HG03575 (cell line): ENCODE measurements around the gene CCL27.

Experiments
- ATAC-seq: cut with Tn5 transposase; IDR thresholded peaks from one replicate; pipeline ENCODE4 v1.9.1; 2021; ENCODE audit not compliant: unreplicated experiment, insufficient number of reproducible peaks, low FRiP score; ENCODE audit errors: extremely low read depth

The CCL27 gene

DNA sequence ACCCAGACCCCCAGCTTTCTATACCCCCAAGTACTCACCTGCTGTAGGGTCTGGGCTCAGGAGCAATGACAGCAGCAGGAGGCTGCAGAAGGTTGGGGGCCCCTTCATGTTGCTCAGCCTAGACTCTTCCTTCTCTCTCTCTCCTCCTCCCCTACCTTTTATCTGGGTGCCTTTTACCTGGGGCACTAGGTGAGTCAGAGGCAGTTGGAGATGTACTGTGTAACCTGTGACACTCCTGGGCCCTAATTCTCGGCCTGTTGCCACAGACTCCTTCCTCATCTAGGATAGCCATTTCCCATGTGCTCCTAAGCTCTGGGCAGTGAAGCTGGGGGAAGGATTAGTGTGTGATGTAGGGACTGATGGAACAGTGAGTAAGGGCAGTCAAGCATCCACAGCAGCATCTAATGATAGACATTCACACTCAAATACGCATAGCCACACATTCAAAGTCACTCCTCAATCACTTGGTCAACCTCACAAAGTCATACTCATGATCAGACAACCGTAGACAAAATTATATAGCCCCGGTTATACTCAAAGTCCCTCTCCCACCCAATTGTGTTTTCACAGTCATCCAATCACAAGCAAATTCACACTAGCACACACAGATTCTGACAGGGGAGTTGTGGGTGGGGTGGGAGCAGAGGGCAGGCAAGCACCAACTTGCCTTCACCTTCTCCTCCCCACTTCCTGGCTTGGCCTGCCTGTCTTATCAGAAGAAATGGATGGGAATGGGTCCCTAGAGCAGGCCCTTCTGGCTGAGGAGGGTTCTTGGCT, at the start of gene CCL27:
Gene CCL27, minus strand, starts transcription at position 132 of the 777 bp plus-strand sequence. Its CDS starts 24 bp downstream, at position 108.
- no peak for ATAC-seq

DNA sequence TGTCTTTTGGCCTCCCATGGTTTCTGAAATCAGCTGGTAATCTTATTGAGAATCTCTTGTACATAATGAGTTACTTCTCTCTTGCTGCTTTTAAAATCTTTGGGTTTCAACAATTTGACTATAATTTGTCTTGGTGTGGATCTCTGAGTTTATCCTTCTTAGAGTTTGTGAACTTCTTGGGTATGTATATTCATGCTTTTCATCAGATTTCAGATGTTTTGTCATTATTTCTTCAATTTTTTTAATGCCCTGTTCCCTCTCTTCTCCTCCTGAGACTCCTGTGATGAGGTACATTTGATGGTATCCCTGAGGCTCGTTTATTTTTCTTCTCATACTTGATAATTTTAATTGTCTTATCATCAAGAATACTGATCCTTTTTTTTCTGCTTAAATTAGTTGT, 49.7 kb upstream of the CCL27 start:
- ATAC-seq = no peak

DNA sequence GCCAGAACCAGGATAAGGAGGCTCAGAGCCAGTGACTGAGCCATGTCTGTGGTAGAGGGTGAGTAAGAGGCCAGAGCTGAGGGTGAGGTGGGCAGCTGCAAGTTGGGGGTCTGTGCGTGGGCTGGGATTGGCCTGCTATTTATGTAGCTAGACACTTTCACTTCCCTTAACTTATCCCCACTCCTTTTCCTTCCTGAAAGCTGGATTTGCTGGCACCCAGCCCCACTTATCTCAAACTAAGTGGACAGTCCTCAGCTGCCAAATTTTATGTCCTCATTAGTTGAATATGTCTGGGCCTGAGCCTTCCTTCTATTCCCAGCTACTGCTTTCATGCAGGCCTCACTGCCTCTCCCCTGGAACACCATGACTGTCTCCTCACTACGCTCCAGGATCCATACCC, 47.6 kb upstream of the CCL27 start, which contains the start of gene CCL21:
Gene CCL21, minus strand, starts transcription at position 114 of the 400 bp plus-strand sequence. Its CDS starts 70 bp downstream, at position 44.
- ATAC-seq = no peak

GRCh38 chr9:34709196-34709978, 46.9 kb upstream of the CCL27 start:
- no peak for ATAC-seq

DNA sequence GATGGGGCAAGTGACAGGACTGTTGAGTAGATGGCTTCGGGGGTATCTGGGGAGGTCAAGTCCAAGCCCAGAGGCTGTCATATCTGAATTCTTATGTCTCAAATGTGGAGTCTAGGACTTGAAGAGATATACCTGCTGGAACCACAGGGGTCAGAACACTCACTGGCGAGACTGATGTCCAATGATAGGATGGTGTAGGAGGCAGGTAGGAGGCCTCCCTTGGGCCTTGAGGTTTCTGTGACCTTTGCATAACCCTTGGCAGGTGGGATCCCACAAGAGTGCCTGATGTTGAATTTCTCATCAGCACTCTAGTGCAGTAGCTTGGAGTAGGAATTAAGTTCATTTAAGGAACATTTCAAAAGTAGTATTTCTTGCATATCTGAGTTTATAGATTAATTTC, 44.7 kb upstream of the CCL27 start:
- ATAC-seq = no peak

DNA sequence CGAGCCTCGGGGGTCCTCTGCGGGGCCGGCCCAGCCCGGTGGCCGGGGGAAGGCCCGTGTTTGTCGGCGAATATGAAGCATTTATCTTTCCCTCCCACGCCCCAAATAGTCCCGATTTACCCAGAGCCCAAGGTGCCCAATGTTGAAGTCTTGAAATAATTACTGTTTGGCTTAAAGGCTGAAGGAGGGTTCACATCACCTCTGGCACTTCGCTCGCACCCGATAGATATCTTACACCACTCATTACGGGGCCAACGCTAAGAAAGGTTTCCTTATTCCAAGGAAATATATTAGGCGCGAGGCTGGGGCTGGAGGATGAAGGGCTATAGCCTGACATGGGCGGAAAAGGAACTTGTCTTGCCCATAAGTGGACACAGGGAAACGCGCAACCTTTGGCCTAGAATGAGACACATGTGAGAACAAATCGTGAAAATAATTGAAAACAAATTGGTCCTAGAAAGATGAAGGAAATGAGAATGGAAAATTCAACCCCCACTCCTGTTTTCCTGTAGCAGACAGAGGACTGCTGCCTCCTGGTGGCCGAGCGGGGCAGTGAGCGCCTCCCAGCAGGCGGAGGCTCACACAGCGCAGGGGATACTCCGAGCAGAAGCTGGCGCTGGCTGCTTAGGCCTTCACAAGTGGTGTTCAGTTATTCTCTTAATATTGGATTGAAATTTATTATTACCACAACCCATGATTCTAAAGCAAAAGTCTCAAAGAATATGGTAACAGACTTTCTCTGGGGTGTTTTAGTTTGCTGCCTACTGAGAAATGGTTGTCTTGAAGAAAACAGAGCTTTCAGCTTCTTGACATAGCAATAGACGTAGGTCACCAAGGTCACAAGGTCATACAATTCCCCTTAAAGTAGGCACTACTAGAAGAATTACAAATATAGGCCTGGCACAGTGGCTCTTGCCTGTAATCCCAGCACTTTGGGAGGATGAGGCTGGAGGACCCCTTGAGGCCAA, 39.6 kb upstream of the CCL27 start:
- no peak for ATAC-seq

DNA sequence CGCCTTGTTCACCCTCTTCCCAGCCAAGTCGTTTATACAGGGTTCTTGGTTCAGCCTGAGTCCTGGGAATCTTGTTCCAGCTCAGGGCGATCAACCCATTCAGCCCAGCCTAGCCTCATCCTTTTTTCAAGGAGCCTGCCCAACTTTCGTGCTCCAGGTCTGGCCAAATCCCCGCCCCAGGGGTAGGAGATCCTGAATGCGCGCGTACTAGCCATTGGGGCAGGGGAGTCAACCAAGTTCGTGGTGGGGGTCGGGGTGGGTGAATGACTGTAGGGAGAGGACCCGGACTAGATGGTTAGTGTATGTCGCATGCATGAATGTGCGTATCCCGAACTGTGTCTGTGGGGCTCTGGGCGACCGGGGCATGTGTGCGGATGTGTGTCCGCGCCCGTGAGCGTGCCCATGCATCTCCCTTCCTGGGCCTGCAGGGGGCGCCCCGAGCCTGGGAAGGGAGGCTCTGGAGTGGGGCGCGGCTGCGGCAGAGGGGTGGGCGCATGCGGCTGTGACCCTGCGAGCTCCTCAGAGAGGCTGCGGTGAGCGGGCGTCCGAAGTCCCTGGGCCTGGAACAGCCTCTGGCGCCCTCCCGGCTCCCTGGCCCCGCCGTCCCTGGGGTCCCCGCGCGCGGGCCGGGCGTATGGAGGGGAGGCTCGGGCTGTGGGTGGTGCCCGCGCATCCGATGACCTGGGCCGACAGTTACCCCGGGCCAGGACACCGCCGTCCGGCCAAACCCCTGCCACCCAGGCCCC, 38.7 kb upstream of the CCL27 start:
- no peak for ATAC-seq

GRCh38 chr9:34694811-34695210, 32.4 kb upstream of the CCL27 start:
- ATAC-seq = no peak

DNA sequence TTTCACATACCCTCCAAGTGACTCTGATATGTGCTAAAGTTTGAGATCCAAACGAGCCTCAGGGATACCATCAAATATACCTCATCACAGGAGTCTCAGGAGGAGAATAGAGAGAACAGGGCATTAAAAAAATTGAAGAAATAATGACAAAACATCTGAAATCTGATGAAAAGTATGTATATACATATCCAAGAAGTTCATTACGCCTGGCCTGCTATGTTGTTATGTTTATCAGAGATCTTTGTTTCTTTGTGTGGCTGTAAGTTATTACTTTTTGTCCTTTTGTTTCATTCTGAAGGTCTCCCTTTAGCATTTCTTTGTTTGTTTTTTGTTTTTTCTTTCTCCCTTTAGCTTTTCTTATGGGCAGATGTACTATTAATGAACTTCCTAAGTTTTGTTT, 31.1 kb upstream of the CCL27 start:
- no peak for ATAC-seq

DNA sequence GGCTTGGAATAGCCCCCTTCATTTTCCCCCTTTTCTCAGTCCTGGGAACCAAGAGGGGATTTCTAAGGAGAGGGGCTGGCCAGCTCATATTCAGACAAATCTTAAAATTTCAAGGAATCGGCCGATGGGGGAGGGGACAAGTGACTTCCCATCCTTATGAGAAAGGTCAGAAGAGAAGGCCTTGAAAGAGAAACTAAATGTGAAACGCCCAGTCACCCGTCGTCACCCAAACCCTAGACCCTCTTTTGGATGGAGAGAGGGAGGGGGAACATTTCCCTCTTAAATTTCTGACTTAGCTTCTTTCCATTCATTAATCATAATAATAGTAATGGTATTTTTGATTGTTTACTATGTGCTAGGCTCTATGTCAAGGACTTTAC, 29.5 kb upstream of the CCL27 start:
- ATAC-seq = no peak

DNA sequence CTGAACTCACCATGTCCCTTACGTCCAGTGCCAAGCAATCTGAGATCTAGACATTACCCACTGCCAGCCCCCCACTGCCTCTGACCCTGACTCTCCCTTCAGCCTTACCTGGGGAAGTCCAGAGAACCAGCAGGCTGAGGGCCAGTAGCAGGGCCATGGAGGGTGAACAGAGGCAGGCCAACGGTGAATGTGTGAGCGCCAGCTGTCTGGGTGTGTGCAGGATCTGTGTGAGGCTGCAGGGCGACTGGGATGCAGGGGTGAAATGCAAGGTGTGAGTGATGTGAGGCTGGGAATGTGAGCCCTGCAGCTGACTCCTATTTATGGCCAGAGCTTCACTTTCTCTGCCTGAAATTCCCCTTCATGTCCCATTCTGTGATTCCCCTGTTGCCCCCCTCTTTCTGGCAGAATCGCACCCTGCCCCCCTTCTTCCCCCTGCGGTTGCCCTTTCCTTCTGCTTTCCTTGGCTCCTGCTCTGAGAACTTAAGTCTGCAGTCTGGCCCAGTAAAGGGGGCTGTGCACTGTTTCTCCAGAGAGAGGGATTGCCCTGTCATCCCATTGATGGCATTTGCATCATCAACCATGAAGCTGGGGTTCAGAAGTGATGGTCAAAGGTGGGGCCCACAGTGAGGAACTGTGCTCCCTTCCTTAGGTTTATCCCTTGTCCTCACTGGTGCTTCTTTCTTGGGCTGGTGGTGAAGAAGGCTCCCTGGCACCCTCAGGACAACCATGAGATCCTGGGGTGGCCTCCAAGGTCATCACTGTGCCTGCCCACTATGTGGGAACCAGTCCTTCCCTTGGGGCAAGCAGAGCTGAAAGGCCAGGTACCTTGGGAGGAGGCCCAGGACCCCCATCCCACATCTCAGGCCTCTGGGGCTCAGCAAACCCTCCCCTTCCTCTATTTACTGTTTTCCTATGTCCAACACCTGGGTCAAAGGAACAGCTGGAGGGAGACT, 28.8 kb upstream of the CCL27 start, which contains the start of gene CCL19:
Gene CCL19, minus strand, starts transcription at position 294 of the 953 bp plus-strand sequence. Its CDS starts 137 bp downstream, at position 157.
- no peak for ATAC-seq

GRCh38 chr9:34689512-34689911, 27.1 kb upstream of the CCL27 start:
- ATAC-seq = no peak

- no peak for ATAC-seq
Measured at GRCh38 chr9:34689116-34689470, 26.6 kb upstream of the CCL27 start.

DNA sequence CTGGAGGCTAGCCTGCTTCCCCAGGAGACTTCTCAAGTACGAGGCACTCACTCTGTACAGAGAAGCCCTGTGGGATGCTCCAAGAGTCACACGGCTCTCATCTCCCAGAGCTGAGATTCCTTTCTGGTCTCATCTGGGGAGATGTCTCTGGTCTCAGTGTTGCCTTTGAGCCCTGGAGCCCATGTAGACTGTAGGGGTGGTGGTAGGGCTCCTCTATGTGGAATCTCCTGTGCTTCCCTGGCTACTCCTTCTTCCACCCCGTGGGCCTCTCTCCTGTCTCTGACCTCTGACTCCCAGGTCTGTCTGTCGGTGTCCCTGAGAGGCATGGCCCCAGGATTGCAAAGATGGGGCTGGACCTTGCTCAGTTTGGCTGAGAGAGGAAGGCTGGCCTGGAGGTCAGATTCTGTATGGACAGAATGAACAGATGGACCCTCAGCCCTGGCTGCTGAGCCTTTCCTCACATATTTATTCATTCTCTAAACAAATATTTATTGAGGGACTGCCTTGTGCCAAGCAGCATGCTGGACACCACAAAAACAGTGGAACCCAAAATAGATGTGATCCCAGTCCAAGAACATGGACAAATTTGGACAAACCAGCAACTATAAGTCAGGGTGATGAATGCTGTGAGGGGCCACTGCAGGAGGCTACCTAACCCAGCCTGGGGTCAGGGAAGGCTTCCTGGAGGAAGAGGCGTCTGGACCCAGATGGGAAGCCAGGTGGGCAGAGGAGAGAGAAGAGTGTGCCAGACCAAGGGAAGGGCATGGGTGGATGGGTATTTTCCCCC, 26.1 kb upstream of the CCL27 start:
- ATAC-seq = no peak

GRCh38 chr9:34687276-34688030, 25.0 kb upstream of the CCL27 start:
- no peak for ATAC-seq

- no peak for ATAC-seq
Measured at GRCh38 chr9:34686732-34687131, 24.3 kb upstream of the CCL27 start.
